OCI-LY7 (cell line): ENCODE data around the gene AXIN1.

Source experiments
- EZH2phosphoT487 ChIP-seq: fragments of 200-600 bp; sonication (generic); IDR thresholded peaks from 2 replicates; pipeline ENCODE4 v1.6.1; 2018; ENCODE audit warnings: low read depth, borderline replicate concordance, mild to moderate bottlenecking, mixed run types, antibody characterized with exemption, low read length, moderate library complexity, mixed read lengths
- TF ChIP-seq, protein P1 (sequence below): fragments of 200-600 bp; sonication (generic); conservative IDR thresholded peaks from 2 replicates; pipeline ENCODE4 v1.5.1; 2014; ENCODE audit warnings: mild to moderate bottlenecking, antibody characterized with exemption, low read length, moderate library complexity, mixed read lengths

DNA sequence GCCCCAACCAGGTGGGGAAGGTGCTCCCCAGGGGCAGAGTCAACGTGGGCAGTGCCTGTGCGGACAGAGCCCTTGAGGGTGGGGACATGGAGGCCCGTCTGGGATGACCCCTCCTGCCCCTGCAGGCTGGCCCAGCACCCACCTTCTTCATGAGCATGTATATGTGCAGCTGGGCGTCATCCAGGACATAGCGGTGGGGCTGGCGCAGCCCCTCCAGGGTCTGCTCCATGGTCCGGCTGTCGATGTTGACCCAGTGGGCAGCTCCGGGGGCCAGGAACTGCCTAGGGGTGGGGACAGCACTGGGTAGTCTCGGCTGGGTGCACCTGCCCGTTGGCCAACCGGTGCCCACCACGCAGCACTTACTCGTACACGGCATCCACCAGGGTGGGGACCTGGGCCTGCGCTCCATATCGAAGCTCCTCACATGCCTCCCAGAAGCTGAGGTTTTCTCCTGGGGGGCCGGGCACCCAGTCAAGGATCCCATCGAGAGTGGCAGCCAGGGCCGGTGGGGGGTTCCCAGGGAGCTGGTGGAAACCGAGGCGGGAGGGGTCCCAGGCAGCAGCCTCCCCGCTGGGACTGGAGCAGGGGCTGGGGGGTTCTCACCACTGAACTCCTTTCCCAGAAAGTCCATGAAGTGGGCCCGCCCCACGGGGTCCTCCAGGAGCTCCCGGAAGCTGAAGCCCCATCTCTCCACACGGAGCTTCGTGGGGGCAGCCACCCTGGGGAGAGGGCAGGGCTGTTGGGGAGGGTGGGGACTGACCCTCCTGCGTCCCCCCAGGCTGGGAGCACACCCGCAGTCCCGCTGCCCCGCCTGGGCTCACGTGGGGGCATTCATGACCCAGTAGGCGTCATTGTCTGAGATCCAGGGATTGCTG lies 81.9 kb downstream of the AXIN1 start:
- TF ChIP-seq, protein P1, sequence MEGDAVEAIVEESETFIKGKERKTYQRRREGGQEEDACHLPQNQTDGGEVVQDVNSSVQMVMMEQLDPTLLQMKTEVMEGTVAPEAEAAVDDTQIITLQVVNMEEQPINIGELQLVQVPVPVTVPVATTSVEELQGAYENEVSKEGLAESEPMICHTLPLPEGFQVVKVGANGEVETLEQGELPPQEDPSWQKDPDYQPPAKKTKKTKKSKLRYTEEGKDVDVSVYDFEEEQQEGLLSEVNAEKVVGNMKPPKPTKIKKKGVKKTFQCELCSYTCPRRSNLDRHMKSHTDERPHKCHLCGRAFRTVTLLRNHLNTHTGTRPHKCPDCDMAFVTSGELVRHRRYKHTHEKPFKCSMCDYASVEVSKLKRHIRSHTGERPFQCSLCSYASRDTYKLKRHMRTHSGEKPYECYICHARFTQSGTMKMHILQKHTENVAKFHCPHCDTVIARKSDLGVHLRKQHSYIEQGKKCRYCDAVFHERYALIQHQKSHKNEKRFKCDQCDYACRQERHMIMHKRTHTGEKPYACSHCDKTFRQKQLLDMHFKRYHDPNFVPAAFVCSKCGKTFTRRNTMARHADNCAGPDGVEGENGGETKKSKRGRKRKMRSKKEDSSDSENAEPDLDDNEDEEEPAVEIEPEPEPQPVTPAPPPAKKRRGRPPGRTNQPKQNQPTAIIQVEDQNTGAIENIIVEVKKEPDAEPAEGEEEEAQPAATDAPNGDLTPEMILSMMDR = no peak
- TF ChIP-seq EZH2phosphoT487 = no peak
